D721Med (cell line): ENCODE results near the gene CNTN4.

Experiments
- DNase-seq: peaks from one replicate; pipeline ENCODE4 v3.0.0; 2011; ENCODE audit warnings: low spot score; ENCODE audit not compliant: insufficient read length
- FAIRE-seq: peaks from 2 replicates; lab custom pipeline; 2011; peaks lifted over from hg19 to GRCh38; lab: Jason Lieb, UNC
- TF ChIP-seq, protein P1 (sequence below): IDR thresholded peaks from 2 replicates; pipeline ENCODE4 v1.5.1; 2012; ENCODE audit warnings: mild to moderate bottlenecking, control low read depth; ENCODE audit not compliant: insufficient read depth; ENCODE audit errors: missing control alignments

The CNTN4 gene

DNA sequence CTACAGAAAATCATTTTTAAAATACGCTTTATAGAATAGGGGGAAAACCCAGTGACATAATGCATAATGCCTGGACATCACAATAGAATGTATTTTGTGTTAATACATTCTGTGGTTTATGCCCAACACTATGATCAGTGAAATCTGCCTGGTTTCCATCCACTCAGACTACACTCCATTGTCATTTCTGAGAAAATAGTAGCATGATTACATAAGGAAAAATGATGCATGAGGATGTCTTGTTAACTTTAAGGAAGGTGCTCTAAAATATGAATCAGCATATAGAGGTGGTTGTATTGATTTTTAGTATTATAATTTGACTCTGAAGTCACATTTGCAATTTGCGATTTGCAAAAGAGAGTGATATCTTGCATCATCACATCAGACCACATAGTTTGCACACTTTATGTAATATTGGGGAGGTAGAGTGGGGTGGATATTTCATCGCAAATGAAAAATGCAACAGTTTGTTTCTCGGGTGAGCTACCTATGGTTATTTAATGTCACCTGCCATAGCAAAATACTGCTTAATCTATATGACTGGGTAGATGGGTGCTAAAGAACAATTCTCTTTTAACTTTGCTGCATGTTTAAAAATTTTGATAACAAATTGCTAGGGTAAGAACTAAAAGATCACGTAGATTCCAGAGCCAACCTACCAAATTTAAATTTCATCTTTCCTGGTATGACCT is 607.6 kb downstream of the CNTN4 start:
- DNase-seq (no peak), FAIRE-seq (no peak)
- TF ChIP-seq, protein P1, sequence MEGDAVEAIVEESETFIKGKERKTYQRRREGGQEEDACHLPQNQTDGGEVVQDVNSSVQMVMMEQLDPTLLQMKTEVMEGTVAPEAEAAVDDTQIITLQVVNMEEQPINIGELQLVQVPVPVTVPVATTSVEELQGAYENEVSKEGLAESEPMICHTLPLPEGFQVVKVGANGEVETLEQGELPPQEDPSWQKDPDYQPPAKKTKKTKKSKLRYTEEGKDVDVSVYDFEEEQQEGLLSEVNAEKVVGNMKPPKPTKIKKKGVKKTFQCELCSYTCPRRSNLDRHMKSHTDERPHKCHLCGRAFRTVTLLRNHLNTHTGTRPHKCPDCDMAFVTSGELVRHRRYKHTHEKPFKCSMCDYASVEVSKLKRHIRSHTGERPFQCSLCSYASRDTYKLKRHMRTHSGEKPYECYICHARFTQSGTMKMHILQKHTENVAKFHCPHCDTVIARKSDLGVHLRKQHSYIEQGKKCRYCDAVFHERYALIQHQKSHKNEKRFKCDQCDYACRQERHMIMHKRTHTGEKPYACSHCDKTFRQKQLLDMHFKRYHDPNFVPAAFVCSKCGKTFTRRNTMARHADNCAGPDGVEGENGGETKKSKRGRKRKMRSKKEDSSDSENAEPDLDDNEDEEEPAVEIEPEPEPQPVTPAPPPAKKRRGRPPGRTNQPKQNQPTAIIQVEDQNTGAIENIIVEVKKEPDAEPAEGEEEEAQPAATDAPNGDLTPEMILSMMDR: no peak

DNA sequence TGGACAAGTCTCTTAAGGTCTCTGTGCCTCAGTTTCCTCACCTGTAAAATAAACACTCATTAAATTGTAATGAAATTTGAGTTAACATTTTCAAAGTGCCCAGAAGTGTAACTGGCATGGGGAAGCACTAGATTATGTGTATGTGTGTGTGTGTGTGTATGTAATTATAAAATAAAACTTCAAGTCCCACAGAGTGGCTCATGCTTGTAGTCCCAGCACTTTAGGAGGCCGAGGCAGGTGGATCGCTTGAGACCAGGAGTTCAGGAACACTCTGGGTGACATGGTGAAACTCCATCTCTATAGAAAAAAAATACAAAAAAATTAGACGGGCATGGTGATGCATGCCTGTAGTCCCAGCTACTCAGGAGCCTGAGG is 608.2 kb downstream of the CNTN4 start:
- TF ChIP-seq, protein P1: no peak
- DNase-seq: no peak
- no peak for FAIRE-seq

DNA sequence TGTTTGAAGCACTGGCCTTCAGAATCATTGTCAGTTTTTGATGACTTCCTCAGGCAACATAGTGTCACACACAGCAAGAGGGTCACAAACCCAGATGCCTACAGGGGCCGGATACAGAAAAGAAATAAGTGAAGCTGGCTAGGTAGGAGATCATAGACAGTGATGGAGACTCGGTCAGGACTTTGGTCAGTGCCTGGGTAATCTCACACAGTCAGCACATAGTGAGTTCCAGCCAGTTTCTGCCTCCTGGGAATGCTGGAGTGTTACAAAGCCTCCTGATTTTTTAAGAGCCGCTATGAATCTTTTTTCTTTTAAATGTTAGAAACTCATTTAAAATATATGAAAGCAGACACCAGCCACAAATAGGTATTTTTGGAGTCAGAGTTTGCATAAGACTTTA is 612.4 kb downstream of the CNTN4 start:
- FAIRE-seq (no peak), DNase-seq (no peak)
- TF ChIP-seq, protein P1: no peak

DNA sequence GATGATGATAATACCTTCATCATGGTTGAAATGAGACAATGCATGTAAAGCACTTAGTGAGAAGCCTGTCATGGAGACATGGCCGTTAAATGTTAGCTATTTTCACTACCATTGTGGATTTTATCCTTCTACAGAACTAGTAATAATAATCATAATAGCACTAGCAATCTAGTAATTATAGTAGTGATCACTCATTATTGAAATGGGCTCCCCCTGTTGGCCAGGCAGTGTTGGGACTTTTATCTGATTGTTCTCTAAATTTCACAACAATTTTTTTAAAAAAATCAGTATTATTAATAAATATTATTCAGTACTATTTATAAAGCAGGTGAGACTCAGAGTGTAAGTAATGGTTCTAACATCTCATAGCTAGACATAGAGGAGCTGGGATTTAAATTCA is 615.3 kb downstream of the CNTN4 start:
- FAIRE-seq (no peak), DNase-seq (no peak)
- TF ChIP-seq, protein P1: peak; percentile 38

DNA sequence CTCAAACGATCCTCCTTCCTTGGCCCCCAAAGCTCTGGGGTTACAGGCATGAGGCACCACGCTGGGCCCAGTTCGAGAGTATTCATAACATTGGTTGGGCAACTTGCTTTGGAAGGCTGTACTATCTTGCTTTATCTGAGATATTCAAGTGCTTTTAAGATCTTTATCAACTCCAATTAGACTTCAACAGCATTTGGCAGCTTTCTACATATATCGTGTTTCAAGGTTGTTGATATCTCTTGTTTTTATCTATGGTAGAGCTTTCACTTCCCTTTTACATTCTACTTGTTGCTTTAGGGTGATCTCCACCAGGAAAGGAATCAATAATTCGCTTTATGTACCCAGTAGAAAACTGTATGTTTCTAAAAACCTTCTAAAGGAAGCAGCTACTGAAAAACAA is 616.2 kb downstream of the CNTN4 start:
- DNase-seq: no peak
- TF ChIP-seq, protein P1: no peak
- FAIRE-seq: no peak

DNA sequence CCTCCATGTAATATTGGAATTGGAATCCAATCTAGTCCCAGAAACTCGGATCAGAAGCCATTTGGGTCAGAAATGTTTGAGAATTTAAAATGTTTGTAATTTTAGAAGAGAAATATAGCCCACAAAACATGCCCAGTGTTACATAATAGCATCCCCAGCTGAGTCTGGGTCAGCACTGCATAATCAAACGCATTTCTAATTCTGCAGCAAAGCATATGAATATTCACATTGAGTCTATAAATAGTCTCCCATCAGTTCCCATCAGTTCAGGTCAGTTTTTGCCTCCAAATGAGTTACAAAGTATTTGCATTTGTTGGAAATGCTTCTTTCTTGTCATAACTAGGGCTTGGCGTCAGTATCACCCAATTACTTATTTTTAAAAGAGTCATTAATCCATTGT is 628.4 kb downstream of the CNTN4 start:
- TF ChIP-seq, protein P1: no peak
- no peak for FAIRE-seq
- DNase-seq: no peak

DNA sequence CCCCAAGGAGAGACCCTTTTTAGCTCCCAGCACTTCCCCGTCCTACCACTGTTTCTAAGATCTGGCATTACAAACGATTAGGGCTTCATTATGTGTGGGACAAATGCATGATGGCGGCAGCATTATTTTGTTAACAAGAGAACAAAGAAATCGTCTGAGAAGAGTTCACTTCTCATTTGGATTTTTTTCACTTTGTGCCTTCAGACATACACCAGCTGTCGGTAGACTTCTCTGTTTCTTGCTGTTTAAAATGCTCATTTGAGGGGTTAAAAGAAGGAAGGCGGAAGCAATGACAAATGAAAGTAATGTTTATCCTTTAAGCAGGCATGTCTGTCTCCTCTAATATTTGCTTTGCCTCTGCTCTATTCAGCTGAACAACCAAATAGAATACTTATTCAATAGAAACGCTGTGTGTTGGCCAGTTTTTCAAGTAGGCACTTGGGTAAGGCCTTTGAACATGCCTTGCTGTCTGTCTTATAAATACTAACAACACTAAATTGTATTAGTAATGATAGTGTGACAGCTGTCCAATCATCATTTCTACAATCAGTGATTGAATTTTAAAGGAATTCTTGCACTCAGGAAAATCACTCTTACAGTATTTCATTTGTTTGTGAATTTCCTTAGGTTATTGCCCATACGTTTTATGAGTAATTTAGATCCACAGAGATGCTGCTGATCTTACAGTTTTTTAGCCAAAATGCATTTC is 629.1 kb downstream of the CNTN4 start:
- TF ChIP-seq, protein P1: no peak
- DNase-seq: no peak
- FAIRE-seq: no peak
